Measurements from ENCODE around the gene INPP1.

DNA sequence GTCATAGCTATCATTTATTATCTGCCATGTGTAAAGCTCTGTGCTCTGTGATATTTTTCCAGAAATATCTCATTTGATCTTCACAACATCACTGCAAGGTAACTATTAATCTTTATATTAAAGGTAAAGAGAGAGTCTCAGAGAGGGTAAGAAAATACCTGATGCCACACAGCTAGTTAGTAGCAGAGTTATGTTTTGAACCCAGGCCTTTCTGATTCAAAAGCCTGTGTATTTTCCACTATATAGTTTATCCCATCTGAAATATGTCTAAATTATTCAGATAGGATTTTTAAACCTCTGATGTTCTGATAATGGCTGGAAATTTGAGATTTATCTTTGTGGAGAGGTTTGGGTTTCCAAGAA, 10.1 kb downstream of the INPP1 start:
- TF ChIP-seq, protein P1, sequence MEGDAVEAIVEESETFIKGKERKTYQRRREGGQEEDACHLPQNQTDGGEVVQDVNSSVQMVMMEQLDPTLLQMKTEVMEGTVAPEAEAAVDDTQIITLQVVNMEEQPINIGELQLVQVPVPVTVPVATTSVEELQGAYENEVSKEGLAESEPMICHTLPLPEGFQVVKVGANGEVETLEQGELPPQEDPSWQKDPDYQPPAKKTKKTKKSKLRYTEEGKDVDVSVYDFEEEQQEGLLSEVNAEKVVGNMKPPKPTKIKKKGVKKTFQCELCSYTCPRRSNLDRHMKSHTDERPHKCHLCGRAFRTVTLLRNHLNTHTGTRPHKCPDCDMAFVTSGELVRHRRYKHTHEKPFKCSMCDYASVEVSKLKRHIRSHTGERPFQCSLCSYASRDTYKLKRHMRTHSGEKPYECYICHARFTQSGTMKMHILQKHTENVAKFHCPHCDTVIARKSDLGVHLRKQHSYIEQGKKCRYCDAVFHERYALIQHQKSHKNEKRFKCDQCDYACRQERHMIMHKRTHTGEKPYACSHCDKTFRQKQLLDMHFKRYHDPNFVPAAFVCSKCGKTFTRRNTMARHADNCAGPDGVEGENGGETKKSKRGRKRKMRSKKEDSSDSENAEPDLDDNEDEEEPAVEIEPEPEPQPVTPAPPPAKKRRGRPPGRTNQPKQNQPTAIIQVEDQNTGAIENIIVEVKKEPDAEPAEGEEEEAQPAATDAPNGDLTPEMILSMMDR (conservative IDR thresholded peaks at IDR 0.05; ENCODE audit: low read length) = no peak
- no peak for TF ChIP-seq EZH2phosphoT487 (IDR thresholded peaks at IDR 0.05; ENCODE audit: borderline replicate concordance)

Data from Loucy (cell line).